NCI-H446 treated with DMSO at 0.1 percent for 48 hours (cell line): ENCODE data around the gene FAM50A.

Experiments
- DNase-seq: peaks from one replicate; lab custom pipeline; 2025; lab: John Stamatoyannopoulos, UW

Gene FAM50A

DNA sequence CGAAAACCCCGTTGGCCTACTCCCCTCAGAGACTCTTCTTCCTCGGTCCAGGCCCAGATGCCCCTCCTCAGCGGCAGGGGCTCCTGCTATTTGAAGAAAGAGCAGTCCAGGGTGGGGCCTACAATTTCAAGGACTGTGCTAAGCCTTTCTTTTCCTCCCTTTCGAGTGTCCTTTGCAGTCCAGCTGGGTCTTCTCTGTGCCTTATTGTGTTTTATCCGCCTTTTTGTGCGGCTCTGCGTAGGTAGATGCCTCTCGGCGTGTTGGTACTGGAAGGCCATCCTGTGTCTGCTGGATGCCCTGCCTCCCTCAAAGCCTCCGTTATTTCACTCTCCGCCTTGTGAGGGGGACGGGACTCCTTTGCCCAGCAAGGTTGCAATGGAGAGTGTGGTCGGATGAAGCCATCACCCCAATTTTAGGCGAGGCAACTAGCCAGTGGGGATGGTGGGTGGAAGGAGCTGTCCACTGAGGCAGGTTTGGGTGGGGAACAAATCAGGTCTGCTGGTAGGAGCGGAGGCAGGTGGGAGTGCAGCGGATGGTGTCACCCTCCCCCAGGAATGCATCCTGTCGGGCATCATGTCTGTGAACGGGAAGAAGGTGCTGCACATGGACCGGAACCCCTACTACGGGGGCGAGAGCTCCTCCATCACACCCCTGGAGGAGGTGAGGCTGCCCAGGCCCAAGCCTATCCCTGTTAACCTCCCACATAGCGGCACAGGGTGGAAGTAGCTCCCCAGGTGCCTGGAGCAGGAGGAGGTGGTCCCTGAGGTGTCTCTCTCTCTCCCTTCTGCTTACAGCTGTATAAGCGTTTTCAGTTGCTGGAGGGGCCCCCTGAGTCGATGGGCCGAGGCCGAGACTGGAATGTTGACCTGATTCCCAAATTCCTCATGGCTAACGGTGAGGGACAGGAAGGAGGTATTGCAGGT lies 5.7 kb upstream of the FAM50A start:
- DNase-seq: no peak

DNA sequence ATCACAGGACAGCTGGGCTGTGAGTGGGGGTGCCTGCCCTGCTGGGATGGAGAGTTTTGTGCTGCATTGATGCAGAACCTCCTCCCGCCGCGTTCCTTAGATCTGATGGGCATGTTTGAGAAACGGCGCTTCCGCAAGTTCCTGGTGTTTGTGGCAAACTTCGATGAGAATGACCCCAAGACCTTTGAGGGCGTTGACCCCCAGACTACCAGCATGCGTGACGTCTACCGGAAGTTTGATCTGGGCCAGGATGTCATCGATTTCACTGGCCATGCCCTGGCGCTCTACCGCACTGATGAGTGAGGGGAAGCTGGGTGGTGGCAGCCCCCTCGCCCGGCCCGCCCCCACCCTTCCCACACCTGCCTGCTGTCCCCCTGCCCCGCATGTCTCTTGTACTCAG lies 4.1 kb upstream of the FAM50A start:
- DNase-seq: no peak

DNA sequence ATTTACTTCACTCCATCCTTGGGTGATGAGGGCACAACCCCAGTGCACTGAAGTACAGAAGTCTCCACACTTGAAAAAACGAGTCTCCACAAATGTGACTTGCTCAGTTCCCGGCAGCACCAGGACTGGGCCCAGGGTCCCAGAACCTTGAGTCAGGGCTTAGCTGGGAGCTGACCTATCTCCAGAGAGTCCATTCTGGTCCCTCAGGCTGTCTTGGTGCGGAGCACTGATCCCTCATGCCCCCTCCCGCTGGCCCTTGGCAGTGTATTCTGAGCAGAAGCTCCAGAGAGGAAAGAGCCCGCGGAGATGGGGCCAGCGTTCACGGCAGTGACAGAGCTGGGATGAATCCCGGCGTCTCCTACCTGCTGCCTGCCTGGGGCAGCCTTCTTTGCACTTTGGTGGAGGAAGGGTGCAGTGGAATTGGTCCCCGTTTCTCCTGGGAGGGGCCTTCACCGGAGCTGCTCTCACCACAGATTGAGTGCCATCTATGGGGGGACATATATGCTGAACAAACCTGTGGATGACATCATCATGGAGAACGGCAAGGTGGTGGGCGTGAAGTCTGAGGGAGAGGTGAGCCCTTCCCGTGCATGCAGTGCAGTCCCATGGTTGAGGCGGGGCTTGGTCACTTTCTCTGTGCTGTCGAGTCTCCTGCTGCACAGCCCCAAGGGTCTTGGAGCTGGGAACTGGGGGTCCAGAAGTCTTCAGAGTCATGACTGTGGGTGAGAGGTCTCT lies 3.2 kb upstream of the FAM50A start:
- no peak for DNase-seq

DNA sequence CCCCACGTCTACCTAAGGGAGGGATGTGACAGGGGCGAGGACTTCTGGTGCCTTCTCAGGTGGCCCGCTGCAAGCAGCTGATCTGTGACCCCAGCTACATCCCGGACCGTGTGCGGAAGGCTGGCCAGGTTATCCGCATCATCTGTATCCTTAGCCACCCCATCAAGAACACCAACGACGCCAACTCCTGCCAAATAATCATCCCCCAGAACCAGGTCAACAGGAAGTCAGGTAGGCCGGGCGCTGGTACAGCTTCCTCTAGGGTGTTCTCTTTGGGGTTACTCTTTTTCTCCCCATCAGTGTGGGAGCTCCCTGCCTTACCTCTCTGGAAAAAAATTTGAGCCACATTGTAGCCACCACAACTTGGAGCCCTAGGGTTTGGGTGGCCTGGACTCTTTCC lies 2.4 kb upstream of the FAM50A start:
- DNase-seq: no peak

DNA sequence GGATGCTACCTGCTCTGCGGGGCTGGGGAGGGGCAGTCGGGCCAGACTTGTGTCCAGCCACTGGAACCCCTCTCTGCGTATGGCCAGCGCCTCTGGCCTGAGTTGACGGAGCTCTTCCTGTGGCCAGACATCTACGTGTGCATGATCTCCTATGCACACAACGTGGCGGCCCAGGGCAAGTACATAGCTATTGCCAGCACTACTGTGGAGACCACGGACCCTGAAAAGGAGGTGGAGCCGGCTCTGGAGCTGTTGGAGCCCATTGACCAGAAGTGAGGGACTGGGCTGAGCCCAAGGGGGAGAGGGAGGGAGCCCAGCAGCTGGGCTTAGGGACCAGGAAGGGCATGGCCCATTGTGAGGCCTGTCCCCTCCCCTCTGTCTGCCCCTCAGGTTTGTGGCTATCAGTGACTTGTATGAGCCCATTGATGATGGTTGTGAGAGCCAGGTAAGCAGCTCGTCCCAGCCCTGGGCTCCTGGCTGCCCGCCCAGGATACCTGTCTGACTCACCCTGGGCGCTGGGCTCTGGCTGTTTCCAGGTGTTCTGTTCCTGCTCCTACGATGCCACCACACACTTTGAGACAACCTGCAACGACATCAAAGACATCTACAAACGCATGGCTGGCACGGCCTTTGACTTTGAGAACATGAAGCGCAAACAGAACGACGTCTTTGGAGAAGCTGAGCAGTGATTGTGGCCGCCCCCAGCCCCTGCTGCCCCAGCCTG lies 1.8 kb upstream of the FAM50A start:
- DNase-seq: no peak

DNA sequence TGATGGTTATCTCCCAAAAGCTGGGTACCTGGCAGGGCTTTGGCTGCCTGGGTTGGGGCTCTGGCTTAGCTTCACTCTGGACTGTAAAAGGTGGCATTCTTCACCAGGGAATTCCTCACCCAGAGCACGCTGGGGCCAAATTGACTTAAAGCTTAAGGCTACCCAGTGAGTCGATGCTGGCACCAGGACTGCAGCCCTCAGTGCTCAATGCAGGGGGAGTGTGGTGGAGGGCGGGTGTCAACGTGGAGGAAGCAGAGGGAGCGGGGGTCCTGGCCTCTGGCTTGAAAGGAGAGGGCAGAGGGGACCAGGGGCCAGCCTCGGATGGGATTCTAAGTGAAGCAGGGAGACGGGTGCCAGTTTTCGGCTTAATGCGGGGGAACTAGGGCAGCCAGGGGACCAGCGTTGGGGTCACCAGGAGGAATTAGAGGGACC lies 446 bp upstream of the FAM50A start:
- no peak for DNase-seq

DNA sequence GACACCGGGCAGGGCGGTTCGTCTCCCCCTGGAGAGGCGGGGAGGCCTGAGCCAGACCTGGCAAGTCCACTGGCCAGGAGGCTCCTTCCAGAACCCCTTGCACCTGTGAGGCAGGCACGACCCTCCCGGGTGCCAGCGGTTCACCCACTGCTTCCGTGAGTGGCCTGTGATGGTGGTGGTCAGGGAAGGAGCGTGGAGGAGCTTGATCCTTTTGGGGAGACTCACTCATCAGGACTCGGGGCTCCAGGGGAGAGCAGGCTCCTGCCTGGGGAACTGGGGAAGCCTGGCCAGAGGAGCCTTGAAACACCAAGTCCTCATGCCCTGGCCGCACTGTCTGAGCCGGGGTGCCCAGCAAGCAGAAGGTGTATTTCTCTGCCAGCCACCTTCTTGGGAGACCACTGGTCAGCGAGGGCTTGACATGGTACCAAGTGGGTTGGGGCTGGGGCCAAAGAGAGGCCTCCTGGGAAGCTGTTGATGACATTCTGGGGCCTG lies 860 bp downstream of the FAM50A start:
- no peak for DNase-seq

DNA sequence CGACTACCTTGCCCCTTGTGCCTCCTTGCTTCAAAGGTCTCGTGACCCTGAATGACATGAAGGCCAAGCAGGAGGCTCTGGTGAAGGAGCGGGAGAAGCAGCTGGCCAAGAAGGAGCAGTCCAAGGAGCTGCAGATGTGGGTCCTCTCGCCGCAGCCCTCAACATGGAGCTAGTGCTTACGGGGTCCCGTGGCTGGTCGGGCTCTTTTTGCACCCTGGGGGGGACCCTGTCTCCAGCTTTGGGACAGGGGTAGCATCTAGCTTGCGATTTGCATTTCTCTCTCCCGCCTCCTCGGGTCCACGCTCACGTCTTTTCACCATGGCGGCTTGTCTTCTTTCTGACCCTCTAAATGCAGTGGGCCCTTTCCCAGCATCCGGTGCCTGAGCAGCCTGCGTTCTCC lies 1.8 kb downstream of the FAM50A start:
- no peak for DNase-seq

DNA sequence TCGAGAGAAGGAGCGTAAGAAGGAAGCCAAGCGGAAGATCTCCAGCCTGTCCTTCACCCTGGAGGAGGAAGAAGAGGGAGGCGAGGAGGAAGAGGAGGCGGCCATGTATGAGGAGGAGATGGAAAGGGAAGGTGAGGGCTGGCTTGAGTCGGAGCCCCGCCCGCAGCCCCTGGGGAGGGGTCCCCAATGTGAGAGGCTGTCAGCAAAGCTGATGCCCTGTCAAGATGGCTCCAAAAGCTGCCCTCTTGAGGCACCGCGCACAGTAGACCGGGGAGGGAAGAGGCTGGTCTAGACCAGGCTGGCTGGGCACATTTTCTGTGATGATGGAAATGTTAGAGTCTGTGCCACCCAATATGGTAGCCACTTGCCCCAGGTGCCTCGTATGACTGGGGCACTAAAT lies 2.5 kb downstream of the FAM50A start:
- no peak for DNase-seq

DNA sequence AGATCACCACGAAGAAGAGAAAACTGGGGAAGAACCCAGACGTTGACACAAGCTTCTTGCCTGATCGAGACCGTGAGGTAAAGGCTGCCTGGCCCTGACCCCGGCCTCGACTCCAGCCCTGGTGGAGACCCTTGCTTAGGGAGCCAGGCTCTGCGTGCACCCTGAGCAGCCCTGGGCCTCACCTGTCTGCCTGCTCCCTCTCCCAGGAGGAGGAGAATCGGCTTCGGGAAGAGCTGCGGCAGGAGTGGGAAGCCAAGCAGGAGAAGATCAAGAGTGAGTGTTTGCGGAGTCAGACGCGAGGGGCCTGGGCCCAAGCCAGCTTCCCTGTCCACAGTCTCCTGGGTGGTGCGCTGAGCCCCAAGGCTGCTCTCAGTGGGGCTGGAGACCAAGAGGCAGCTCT lies 4.5 kb downstream of the FAM50A start:
- DNase-seq: no peak

DNA sequence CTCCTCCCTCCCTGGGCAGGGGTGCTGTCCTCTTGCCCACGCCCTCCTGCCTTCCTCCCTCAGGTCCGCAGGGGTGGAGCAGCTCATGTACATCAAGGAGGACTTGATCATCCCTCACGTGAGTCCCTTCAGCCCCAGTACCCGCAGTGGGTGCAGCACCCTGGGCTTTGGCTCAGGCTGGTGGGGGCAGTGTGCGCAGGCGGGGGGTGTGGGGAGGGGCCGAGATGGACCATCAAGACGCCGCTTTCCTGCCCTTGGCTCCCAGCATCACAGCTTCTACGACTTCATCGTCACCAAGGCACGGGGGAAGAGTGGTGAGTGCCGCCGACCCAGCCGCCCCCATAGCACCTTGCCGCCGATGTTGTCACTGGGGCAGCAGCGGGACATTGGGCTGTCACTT lies 5.7 kb downstream of the FAM50A start:
- no peak for DNase-seq

DNA sequence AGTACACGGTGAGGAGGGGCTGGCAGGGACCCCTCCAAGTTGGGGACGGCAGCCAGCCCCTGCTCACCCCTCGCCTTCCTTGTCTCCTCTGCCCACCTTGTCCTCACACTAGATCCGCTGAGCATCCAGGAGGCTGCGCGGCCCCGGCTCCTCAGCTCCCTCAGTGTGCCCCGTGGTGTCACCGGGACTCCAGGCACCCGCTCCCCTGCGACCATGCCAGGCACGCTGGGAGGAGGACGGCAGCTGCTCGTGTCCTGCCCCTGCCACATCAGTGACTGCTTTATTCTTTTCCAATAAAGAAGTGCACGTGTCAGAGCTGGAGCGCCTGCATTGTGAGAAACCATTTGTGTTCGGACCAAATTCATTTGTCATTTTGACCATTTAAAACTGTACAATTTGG lies 6.4 kb downstream of the FAM50A start:
- no peak for DNase-seq

DNA sequence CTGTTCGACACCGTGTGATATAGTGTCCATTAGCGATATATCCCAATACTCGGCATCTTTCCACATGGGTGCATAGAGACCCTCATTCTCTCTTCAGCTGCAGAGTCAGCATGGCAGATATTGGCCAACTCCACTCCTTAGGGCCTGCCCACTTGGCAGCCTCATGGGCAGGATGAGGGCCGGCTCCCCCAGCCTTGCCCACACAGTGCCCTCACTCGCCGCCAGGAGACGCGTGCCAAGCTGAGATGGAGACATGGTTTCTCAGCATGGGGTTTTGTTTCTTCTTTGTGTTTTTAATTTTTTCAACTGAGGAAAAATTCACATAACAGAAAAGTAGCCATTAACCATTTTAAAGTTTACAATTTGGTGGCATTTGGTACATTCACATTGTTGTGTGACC lies 8.9 kb downstream of the FAM50A start:
- no peak for DNase-seq

DNA sequence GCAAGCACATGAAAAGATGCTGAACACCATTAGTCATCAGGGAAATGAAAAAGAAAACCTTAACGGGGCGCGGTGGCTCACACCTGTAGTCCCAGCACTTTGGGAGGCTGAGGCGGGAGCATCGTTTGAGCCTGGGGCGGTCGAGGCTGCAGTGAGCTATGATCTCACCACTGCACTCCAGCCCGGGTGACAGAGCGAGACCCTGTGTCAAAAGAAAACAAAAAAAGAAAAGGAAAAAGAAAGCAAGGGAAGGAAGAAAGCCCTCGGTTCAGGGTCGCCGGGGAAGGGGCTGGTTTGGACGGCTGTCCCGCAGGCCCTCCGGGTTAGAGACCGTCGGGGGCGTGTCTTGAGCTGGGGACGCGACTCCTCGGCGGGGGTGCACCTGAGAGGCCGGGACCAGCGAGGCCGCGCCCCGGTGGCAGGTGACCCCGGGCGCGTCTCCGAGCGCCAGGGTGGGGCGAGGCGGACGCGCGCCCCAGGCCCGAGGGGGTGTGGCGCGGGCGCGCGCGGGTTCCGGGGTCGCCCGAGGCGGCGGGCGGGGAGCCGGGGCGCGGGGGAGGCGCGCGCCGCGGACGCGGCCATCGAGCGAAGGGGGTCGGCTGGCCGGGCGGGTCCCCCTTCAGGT lies 13.7 kb downstream of the FAM50A start:
- DNase-seq: no peak

DNA sequence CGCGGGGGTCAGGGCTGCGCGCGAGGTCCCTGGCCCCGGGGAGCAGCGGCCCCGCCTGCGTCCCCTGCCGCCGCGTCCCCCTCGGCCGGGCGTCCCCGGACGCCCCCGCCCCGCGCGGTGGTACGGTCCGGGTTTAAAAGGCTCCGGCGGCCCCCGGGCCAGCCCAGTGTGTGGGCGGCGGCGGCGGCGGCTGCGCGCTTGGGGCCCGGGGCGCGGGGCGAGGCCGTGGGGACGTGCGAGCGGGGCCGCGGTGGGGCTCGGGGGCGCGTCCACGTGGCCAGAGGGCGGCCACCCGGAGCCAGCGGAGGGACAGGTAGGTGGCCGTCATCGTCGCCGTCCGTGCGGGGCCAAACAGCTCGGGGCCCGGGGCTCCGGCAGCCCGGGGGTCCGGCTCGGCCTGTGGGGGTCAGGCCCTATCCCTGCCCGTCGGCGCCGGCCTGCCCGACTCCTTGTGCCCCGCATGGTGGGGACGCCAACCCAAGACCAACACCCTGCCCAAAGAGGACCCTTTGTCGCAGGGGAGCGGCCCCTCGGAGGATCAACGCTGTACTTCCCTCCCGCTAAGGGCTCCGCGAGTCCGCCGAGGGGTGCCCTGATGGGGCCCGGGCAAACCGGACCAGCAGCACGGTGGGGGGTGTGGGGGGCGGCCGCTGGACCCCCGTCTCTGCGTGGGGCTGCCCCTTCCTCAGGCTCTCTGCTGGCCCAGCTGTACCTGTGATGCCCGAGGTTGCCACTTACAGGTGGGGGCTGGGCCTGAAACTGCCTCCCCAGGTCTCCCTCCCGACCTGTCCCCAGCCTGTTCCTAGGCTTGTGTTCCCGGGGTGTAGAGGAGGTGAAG lies 14.4 kb downstream of the FAM50A start, which contains the start of gene PLXNA3:
Gene PLXNA3 (plus strand): TSS at position 166 of the 838 bp plus-strand sequence. CDS start 1,903 bp downstream, outside the sequence.
- no peak for DNase-seq

DNA sequence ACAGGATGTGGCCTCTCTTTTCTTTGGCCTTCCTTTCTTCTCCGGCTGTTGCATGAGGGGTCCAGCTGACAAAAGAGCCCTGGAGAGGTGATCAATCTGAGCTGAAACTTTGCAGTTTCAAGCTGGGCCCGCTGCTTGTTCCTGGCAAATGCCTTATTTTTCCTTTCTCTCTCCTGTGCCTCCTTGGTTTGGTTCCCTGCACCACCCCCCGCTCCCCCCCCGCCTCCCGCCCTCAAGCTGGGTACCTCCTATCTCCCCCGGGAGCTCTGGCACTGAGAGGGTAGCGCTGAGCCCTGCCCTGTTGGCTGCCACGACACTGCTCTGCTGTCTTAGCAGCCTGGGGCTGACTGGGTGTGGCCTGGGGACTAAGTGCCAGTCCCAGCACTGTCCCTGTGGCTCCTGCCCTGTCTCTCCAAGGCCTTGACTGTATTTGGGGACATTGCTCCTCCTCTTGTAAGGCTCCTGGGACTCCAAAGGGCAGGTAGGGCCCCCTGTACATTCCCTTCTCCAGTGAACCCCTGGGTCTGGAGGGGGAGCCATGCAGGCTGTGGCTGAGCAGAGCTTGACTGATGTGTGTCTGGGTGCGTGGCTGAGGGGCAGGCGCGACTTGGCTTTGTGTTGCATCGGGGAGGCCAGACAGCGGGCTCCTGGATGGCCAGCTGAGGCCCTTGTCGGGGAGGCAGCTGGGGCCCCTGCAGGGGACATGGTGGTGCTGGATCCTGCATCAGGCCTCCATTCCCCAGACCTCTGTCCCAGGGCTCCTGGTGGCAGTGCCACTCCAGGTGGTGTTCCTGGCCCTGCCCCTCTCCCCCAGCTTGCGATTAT lies 15.2 kb downstream of the FAM50A start:
- no peak for DNase-seq

DNA sequence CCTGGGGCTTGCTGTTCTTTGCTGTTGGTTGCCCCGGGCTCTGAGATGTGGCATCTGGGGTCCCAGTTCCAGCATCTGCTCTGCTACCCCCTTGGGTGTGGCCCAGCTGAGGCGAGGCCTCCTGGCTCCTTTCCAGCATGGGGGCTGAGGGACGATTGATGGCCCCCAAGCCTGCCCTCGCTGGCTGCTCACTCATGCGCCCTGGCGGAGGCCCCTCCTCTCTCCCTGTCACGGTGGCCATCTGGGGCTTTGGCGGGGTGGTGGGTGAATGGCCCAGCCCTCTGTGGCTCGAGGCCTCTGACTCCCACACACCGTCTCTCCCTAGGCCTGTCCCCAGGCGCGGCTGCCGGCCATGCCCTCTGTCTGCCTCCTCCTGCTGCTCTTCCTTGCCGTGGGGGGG lies 15.9 kb downstream of the FAM50A start:
- no peak for DNase-seq

DNA sequence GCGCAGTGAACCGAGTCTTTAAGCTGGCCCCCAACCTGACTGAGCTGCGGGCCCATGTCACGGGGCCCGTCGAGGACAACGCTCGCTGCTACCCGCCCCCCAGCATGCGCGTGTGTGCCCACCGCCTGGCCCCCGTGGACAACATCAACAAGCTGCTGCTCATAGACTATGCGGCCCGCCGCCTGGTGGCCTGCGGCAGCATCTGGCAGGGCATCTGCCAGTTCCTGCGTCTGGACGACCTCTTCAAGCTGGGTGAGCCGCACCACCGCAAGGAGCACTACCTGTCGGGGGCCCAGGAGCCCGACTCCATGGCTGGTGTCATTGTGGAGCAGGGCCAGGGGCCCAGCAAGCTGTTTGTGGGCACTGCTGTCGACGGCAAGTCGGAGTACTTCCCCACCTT lies 16.4 kb downstream of the FAM50A start:
- DNase-seq: no peak

DNA sequence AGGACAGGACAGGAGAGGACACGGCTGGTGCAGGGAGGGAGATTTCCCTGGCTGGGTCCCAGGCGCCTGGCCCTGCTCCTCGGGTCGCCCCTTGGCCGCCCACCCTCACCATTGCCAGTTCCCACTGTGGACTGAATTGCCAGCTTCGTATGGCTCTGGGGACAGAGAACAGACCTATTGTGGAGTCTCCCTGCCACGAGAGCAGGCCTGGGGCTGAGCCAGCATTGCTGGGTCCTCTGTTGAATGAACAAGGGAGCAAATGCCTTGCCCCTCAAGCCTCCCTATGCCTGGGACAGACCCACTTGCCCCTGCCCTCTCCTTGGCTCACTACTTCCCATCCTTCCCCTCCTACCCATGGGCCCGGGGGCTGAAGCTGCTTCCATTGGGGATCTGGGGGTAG lies 18.5 kb downstream of the FAM50A start:
- DNase-seq: no peak

DNA sequence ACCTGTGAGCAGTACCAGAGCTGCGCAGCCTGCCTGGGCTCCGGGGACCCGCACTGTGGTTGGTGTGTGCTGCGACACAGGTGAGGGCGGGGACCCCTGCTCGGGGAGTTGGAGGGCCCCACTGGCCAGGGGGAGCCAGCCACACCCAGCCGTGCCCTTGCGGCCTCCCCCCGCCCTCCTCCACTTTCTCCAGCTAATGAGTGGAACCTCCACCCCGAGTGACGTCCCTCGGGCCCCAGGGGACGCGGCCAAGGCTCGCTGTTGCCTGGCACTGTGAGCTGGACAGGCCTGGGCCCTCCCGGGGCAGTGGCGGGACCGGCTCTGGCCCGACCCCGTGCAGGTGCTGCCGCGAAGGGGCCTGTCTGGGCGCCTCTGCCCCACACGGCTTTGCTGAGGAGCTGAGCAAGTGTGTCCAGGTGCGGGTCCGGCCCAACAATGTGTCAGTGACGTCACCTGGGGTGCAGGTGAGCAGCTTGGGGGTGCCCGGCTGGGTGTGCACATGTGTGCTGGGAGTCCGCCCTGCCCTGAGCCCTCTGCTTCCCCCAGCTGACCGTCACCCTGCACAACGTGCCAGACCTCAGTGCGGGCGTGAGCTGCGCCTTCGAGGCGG lies 19.8 kb downstream of the FAM50A start:
- DNase-seq: no peak
